IMR-90 (cell line): ENCODE data around the gene SOX5. TPM values are rescaled to one million over a fixed set of nuclear protein-coding genes. Genes with fewer than 3 reads are reported as not detected.

Experiments used
- ATAC-seq: fragments of 200-7000 bp; cut with Tn5 transposase; 2 replicates; pipeline ENCODE4 v1.9.1; 2020; ENCODE audit warnings: low read depth, mild to moderate bottlenecking, moderate library complexity
- BruUV-seq: library from RNA; stranded (reverse); fragments of 400-500 nt; replicated peaks from 2 replicates; lab custom pipeline; 2021; lab: Mats Ljungman, UMichigan
- CTCF ChIA-PET: fragments of 300-600 bp; formaldehyde crosslinking; extraction: SDS; loops from one replicate; lab custom pipeline; 2021; ENCODE audit warnings: antibody characterized with exemption; lab: Yijun Ruan, JAX
- POLR2A ChIA-PET: fragments of 300-600 bp; sonication (Branson Sonifier 250); formaldehyde crosslinking; loops from one replicate; lab custom pipeline; 2022; ENCODE audit warnings: antibody characterized with exemption; ENCODE audit not compliant: unreplicated experiment; lab: Charles Lee
- DNase-seq: peaks from one replicate; pipeline ENCODE4 v3.0.0; 2013
- H2AFZ ChIP-seq: replicated peaks from 2 replicates; pipeline ENCODE3; 2013; ENCODE audit warnings: low read length, mild to moderate bottlenecking; ENCODE audit not compliant: poor library complexity
- H2AK5ac ChIP-seq: 2 replicates; pipeline ENCODE4 v1.6.1; 2013; ENCODE audit warnings: low read depth, low read length, inconsistent platforms
- H2AK9ac ChIP-seq: replicated peaks from 2 replicates; pipeline ENCODE3; 2013; ENCODE audit warnings: mild to moderate bottlenecking, low read depth, low read length, moderate library complexity; ENCODE audit not compliant: poor library complexity
- H2BK120ac ChIP-seq: 2 replicates; pipeline ENCODE4 v1.6.1; 2013; ENCODE audit warnings: low read depth, low read length, inconsistent platforms
- H2BK15ac ChIP-seq: 3 replicates; pipeline ENCODE4 v1.6.1; 2013; ENCODE audit warnings: low read depth, low read length, inconsistent platforms
- H2BK20ac ChIP-seq: 2 replicates; pipeline ENCODE4 v1.6.1; 2013; ENCODE audit warnings: low read depth, mild to moderate bottlenecking, inconsistent platforms, low read length, moderate library complexity
- H2BK5ac ChIP-seq: 2 replicates; pipeline ENCODE4 v1.6.1; 2013; ENCODE audit warnings: mild to moderate bottlenecking, low read depth, low read length, inconsistent platforms; ENCODE audit not compliant: poor library complexity, severe bottlenecking
- H3K14ac ChIP-seq: replicated peaks from 2 replicates; pipeline ENCODE4 v1.6.1; 2013; ENCODE audit warnings: low read depth, low read length, inconsistent platforms
- H3K18ac ChIP-seq: 2 replicates; pipeline ENCODE4 v1.6.1; 2013; ENCODE audit warnings: low read depth, low read length, control low read depth
- H3K23ac ChIP-seq: 2 replicates; pipeline ENCODE4 v1.6.1; 2013; ENCODE audit warnings: low read depth, low read length, inconsistent platforms
- H3K27ac ChIP-seq: 2 replicates; pipeline ENCODE4 v1.5.1; 2013; ENCODE audit warnings: mild to moderate bottlenecking, control low read depth, low read length; ENCODE audit not compliant: insufficient read depth
- H3K27me3 ChIP-seq: 2 replicates; pipeline ENCODE4 v1.6.1; 2013; ENCODE audit warnings: low read length; ENCODE audit not compliant: control insufficient read depth, insufficient read depth
- H3K36me3 ChIP-seq: 2 replicates; pipeline ENCODE4 v1.6.1; 2013; ENCODE audit warnings: low read length, mixed read lengths; ENCODE audit not compliant: control insufficient read depth, insufficient read depth
- H3K4ac ChIP-seq: 2 replicates; pipeline ENCODE4 v1.6.1; 2013; ENCODE audit warnings: low read depth, low read length, inconsistent platforms
- H3K4me1 ChIP-seq: 2 replicates; pipeline ENCODE4 v1.6.1; 2013; ENCODE audit warnings: low read length, mixed read lengths; ENCODE audit not compliant: control insufficient read depth, insufficient read depth
- H3K4me2 ChIP-seq: 2 replicates; pipeline ENCODE4 v1.6.1; 2013; ENCODE audit warnings: low read depth, mild to moderate bottlenecking, control low read depth, low read length, moderate library complexity
- H3K4me3 ChIP-seq: 2 replicates; pipeline ENCODE4 v1.5.1; 2013; ENCODE audit warnings: low read depth, mild to moderate bottlenecking, control low read depth, low read length, moderate library complexity; ENCODE audit not compliant: insufficient read depth
- H3K56ac ChIP-seq: 2 replicates; pipeline ENCODE4 v1.6.1; 2013; ENCODE audit warnings: low read length, inconsistent platforms; ENCODE audit not compliant: insufficient read depth; ENCODE audit errors: extremely low read depth
- H3K79me1 ChIP-seq, 2 experiments: 2 replicates each; pipeline ENCODE4 v1.6.1; 2013; ENCODE audit warnings: low read length in 2 of 2, inconsistent platforms in 1 of 2, low read depth in 1 of 2
- H3K9ac ChIP-seq: 2 replicates; pipeline ENCODE4 v1.6.1; 2013; ENCODE audit warnings: low read depth, low read length, control low read depth
- H3K9me1 ChIP-seq: 2 replicates; pipeline ENCODE4 v1.6.1; 2013; ENCODE audit warnings: low read length, inconsistent platforms; ENCODE audit not compliant: insufficient read depth
- H3K9me3 ChIP-seq: 2 replicates; pipeline ENCODE4 v1.6.1; 2013; ENCODE audit warnings: low read length; ENCODE audit not compliant: control insufficient read depth, insufficient read depth
- H4K20me1 ChIP-seq: 2 replicates; pipeline ENCODE4 v1.6.1; 2013; ENCODE audit warnings: low read length, inconsistent platforms; ENCODE audit not compliant: insufficient read depth
- H4K5ac ChIP-seq: 2 replicates; pipeline ENCODE4 v1.6.1; 2013; ENCODE audit warnings: mild to moderate bottlenecking, low read depth, low read length, control low read depth
- H4K8ac ChIP-seq, 2 experiments: 2 replicates each; pipeline ENCODE4 v1.6.1; 2013; ENCODE audit warnings: low read depth in 2 of 2, low read length in 2 of 2, control low read depth in 1 of 2, inconsistent platforms in 1 of 2
- H4K91ac ChIP-seq: 2 replicates; pipeline ENCODE4 v1.6.1; 2013; ENCODE audit warnings: low read depth, low read length, inconsistent platforms; ENCODE audit not compliant: insufficient read depth
- USF2 ChIP-seq: fragments of 150-350 bp; IDR thresholded peaks from 2 replicates; pipeline ENCODE4 v1.6.1; 2017; ENCODE audit warnings: mild to moderate bottlenecking, antibody characterized with exemption, low read length, low read depth
- whole genome bisulfite sequencing, 2 experiments: methylation state at CpG; one replicate each; pipeline versions ENCODE4 v1.1.5 to v1.1.7; 2013; ENCODE audit warnings: missing lambda C conversion rate in 2 of 2; ENCODE audit not compliant: insufficient read length in 1 of 2; ENCODE audit errors: extremely low coverage in 2 of 2; 5-methylcytosine and 5-hydroxymethylcytosine counted together
- dilution Hi-C: fragments of 300-500 bp; cut with HindIII; formaldehyde crosslinking; loops from one replicate; pipeline ENCODE4 v1.14.3; 2018; ENCODE audit warnings: low sequenced_read_pairs; ENCODE audit not compliant: unreplicated experiment
- in situ Hi-C: fragments of 300-500 bp; cut with MboI; formaldehyde crosslinking; loops from 3 replicates; pipeline ENCODE4 v1.14.3; 2019; ENCODE audit warnings: low sequenced_read_pairs, inconsistent platforms, mixed read lengths
- intact Hi-C: fragments of 100-400 bp; cut with micrococcal nuclease; formaldehyde crosslinking; loops from 2 replicates; pipeline ENCODE4 v1.10.0; 2022
- polyA plus RNA-seq, 3 experiments: library from polyadenylated mRNA; depleted of rRNA; stranded (reverse); fragments of >200 nt; gene quantifications; 2 replicates each; pipeline ENCODE4 v1.2.3, GENCODE V29; 2012; ENCODE audit warnings: low replicate concordance in 1 of 3
- total RNA-seq: library from RNA; depleted of rRNA; stranded (reverse); fragments of >200 nt; gene quantifications from 2 replicates; pipeline ENCODE4 v1.2.3, GENCODE V29; 2012

SOX5 gene
- total and polyA plus RNA-seq, 2 of the 4 experiments (the other 2 are of a cell fraction): 1.1 to 13.1 TPM

DNA sequence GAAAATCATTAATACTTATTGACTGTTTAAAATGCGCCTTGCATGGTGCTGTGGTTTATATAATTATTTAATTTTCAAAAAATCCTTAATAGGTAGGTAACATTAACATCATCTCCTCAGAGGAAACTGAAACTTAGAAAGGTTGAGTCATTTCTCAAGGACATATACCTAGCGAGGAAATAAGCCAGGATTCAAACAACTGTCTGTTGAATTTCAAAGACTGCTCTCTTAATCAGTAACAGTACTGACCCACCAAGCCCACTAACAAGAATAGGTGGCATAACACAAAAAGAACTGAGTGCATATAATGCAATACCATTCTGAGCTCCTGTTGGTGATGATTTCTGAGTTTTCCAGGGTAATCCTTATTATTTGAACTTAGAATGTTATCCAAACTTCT lies 174.3 kb downstream of the SOX5 start:
- ATAC-seq: no peak
- no peak overlapping the region for H2AFZ ChIP-seq
- no peaks in the 10 kb centered on the region for H3K9me3 ChIP-seq
- H2BK120ac ChIP-seq: no peak overlapping the region
- H4K8ac ChIP-seq: no peak overlapping the region
- no peak overlapping the region for H4K91ac ChIP-seq
- H2BK20ac ChIP-seq: no peak overlapping the region
- no peak overlapping the region for H3K14ac ChIP-seq
- in situ Hi-C loops (no loop called here), dilution Hi-C loops (no loop called here), intact Hi-C loops (no loop called here)
- H4K20me1 ChIP-seq: no peaks in the 10 kb centered on the region
- no peak for DNase-seq
- H2BK5ac ChIP-seq: no peak overlapping the region
- H3K56ac ChIP-seq: no peak overlapping the region
- WGBS, 2 experiments: no CpG with 5 or more reads among the region's 2 CpGs
- H3K27ac ChIP-seq: no peak overlapping the region
- no peak overlapping the region for H3K4me2 ChIP-seq
- ChIA-PET CTCF (no interaction called here), POLR2A (no interaction called here)
- no peak overlapping the region for H3K4me3 ChIP-seq
- no peak for TF ChIP-seq USF2
- H2BK15ac ChIP-seq: no peak overlapping the region
- no peak overlapping the region for H3K4ac ChIP-seq
- H2AK9ac ChIP-seq: no peak overlapping the region
- no peaks in the 10 kb centered on the region for H3K4me1 ChIP-seq
- H3K9ac ChIP-seq: no peak overlapping the region
- no peaks in the 10 kb centered on the region for H3K9me1 ChIP-seq
- no peak overlapping the region for H3K23ac ChIP-seq
- H3K18ac ChIP-seq: no peak overlapping the region
- H4K5ac ChIP-seq: no peak overlapping the region
- no peak overlapping the region for H2AK5ac ChIP-seq
- BruUV-seq: no TSS peak
- no peaks in the 10 kb centered on the region for H3K79me1 ChIP-seq
- no peaks in the 10 kb centered on the region for H3K36me3 ChIP-seq
- H3K27me3 ChIP-seq: no peaks in the 10 kb centered on the region
